Gastroesophageal sphincter (tissue), 3 donors: ENCODE results near the gene ABHD14A.

Experiments
- EP300 ChIP-seq: sonication (generic); formaldehyde crosslinking; IDR thresholded peaks from one replicate; pipeline ENCODE4 v1.6.1; 2017; ENCODE audit warnings: antibody characterized with exemption, mild to moderate bottlenecking
- POLR2A ChIP-seq, 2 donors: fragments of 450-650 bp; IDR thresholded peaks; one replicate each; pipeline ENCODE4 v1.6.1; 2017; ENCODE audit warnings: antibody characterized with exemption in 2 of 2, mild to moderate bottlenecking in 2 of 2, moderate library complexity in 1 of 2
- POLR2AphosphoS5 ChIP-seq: sonication (generic); formaldehyde crosslinking; IDR thresholded peaks from one replicate; pipeline ENCODE4 v1.6.1; 2017; ENCODE audit warnings: antibody characterized with exemption
- TF ChIP-seq, protein P1 (sequence below), 4 experiments: fragments of 200-600 bp in 2 of 4; fragments of 450-650 bp in 2 of 4; sonication (generic) in 1 of 4; IDR thresholded peaks; one replicate each; pipeline ENCODE4 v1.5.1; 2017 to 2019; ENCODE audit warnings: antibody characterized with exemption in 4 of 4, mild to moderate bottlenecking in 2 of 4, moderate library complexity in 2 of 4

DNA sequence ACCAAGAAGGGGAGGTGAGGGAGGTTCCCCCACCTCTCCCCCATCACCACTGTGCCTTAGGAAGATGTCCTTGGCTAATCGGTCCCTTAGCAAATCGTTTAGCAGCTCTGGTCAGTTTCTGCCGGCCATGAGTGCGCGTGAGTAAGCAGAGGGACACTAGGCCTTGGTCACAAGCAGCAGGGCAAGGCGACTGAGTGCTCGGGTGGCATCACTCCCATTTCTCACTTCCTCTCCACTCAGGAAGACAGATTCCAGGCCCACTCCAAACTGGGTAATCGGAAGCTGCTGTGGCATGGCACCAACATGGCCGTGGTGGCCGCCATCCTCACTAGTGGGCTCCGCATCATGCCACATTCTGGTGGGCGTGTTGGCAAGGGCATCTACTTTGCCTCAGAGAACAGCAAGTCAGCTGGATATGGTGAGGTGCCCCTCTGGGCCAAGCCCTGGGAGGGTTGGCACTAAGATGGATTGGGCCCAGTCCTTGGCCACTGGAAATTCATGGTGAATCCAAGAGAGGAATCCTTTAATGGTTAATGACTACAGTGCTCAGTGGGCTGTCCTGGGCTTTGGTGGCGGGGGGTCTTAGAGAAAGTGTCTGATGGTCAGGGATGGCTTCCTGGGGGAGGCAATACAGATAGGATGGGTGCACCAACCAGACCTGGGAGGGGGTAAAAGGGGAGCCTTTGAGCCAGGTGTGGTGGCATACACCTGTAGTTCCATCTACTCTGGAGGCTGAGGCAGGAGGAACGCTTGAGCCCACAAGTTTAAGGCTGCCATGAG lies 28.7 kb upstream of the ABHD14A start:
- TF ChIP-seq EP300 (no peak), POLR2AphosphoS5 (no peak), POLR2A (IDR thresholded peaks at IDR 0.05) (no peak)
- TF ChIP-seq, protein P1, sequence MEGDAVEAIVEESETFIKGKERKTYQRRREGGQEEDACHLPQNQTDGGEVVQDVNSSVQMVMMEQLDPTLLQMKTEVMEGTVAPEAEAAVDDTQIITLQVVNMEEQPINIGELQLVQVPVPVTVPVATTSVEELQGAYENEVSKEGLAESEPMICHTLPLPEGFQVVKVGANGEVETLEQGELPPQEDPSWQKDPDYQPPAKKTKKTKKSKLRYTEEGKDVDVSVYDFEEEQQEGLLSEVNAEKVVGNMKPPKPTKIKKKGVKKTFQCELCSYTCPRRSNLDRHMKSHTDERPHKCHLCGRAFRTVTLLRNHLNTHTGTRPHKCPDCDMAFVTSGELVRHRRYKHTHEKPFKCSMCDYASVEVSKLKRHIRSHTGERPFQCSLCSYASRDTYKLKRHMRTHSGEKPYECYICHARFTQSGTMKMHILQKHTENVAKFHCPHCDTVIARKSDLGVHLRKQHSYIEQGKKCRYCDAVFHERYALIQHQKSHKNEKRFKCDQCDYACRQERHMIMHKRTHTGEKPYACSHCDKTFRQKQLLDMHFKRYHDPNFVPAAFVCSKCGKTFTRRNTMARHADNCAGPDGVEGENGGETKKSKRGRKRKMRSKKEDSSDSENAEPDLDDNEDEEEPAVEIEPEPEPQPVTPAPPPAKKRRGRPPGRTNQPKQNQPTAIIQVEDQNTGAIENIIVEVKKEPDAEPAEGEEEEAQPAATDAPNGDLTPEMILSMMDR (IDR thresholded peaks at IDR 0.05) = no peak
